ENCODE data around the gene RTN4.

RTN4 gene

DNA sequence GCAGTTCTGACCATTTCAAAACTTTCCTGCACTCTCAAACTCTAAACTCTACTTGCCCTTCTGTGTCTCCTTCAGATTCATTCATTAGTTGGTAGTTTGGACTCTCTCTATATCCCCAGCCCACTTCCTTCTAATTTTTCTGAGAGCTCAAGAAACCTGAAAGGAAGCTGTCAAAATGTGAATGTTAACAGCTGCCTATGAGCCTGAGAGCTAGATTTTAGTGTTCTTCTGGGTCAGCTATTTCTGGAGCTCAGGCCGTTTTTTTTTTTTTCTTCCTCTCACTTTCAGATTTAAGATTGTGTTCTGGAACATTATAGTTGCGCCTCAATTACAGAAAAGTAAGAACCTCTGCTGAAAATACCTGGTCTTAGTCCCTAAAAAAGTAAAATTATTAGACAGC lies 73.1 kb downstream of the RTN4 start:
- in situ Hi-C loops (cut with MboI; ENCODE audit: low sequenced_read_pairs) = no loop called here

DNA sequence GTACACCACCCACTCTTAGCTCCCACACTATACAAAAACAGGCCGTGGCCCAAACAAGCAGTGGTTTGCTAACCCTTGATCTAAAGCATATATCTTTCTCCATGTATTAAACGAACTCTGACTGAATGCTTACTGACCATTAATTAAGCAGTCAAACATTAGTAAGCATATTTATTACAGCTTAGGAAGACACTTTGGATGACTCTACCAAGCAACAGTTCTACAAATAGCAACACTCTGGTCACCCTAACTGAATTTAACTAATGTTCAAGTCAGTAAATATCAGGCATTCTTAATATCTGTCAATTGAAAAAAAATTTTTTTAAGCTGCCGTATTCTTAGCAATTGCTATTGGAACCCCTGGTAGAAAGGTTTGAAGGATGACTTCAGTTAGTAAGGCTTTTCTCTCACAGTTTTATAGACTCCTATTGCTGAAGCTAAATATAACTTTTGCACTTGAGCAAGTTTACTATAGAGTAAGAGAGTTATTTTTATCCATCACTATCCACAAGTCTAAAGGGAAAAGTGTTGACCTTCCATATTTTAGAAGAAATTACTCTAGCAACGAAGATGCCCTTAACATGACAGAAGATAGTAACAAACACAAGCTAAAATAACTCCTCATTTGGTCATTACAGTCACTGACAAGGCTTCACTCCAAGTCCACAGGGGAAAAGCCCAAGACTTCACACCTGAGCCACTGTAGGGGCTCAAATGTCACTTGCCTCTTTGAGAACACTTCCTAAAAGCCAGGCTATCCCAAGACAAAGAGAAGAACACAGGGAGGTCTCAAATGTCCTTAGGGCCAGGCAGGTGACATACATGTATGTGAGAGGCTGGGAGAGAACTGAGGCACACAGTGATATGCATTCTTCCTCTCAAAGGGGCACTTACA lies 74.4 kb downstream of the RTN4 start:
- in situ Hi-C loops (cut with MboI; ENCODE audit: low sequenced_read_pairs) = no loop called here

DNA sequence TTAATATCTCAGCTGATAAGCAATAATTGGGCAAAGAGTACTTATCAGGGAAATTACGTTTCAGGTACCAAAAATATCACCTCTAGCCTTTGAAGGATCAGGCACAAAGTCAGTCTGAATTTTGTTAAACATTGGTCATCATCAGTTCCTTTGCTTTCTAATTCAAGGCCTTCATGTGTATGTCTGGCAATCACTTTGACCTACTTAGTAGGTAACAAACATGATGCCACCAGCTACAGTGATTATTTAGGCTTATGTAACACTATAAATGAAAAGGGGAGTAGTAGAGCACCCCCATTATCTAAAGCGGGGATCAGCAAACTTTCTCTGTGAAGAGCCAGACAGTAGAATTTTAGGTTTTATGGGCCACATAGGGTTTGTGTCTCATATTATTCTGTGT lies 75.1 kb downstream of the RTN4 start:
- in situ Hi-C loops (cut with MboI; ENCODE audit: low sequenced_read_pairs) = no loop called here

DNA sequence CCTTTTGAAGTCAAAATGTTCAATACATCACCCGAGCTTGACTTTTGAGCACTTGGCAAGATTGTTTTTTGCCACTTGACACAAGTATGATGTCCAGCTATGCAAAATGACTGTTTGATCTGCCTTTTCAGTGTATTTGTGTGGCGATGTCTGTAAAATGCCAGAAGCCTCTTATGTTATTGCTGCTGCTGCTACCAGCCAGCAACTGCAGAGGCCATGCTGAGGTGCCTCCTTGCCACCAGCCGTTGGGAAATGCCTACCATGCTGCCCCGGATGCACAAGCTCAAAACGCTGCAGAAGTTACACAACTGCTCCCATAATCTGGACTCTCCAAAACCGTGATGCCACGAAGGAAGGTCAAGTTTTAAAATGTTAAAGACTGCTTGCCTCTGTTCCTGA lies 80.3 kb downstream of the RTN4 start:
- in situ Hi-C loops (cut with MboI; ENCODE audit: low sequenced_read_pairs) = no loop called here

DNA sequence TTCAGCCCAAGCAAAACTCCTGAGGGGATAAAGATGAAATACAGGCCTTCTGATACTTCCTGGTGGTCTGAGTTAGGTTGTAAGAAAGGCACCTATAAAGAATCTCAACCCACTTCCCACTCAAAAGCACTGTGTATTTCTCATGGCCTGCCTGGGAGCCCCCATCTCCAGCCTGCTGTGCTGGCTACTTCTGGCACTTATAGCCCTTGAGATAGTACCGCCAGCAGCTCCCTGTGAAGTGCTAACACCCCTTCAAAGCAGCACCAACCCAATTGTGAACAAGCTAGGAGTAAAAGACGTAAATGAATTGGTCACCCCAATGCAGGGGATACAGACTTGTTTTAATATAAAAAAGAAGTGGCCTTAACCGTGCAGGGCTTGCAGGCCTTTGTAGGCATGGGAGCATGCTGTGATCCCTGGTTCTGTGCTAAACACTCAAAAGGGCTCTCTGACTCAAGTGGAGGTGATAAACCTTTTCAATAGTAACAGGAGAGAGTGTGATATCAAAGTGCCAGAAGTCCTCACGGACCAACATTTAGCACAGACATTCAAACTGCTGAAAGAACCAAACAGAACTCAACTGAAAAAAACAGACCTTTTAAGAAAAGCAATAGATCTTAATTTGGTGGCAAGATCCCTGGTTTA lies 80.8 kb downstream of the RTN4 start:
- in situ Hi-C loops (cut with MboI; ENCODE audit: low sequenced_read_pairs) = no loop called here

DNA sequence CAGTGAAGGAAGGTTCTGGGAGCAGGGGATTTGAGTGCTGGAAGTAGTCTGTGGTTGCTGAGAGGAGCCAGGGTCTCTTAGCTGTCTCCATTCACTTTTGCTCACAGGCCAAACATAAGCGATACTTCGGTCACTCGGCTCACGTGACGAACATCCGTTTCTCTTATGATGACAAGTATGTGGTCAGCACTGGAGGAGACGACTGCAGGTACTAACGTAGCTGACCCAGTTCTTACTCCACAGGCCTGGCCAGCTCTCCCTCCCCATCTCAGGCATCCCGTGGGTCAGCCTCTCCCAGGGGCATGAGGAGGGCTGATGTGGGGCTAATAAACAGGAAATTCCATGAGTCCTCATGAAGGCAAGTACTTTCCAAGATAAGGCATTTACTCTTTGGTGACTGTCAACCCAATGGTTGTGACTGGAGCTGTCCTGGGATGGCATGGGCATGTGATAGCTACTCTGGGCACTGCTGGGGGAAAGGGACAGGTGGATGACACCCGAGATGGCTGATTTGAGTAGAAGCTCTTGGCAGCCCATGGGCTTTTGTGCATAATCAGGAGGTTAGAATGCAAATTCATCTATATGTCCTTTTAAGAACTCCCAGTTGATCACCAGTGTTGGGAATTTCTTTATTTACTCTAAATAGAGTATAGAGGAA lies 81.6 kb downstream of the RTN4 start:
- in situ Hi-C loops (cut with MboI; ENCODE audit: low sequenced_read_pairs) = no loop called here

DNA sequence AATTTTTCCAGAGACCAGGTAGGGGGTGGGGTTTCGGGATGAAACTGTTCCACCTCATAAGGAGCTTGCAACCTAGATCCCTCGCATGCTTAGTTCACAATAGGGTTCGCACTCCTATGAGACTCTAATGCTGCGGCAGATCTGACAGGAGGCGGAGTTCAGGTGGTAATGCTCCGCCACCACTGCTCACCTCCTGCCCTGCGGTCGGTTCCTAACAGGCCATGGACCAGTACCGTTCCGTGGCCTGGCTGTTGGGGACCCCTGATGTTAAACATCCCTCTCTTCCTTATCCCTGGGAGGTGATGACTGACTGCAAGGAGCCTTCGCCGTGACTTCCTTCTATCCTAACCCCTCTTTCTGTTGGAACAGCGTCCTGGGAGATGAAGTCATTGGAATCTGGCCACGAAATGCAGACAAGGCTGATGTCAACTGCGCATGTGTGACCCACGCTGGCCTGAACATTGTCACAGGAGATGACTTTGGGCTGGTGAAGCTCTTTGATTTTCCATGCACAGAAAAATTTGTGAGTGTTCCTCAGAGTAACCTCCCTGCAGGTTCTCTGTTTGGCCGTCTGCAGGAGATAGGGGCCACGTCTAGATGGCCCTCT lies 82.4 kb downstream of the RTN4 start:
- in situ Hi-C loops (cut with MboI; ENCODE audit: low sequenced_read_pairs) = no loop called here

DNA sequence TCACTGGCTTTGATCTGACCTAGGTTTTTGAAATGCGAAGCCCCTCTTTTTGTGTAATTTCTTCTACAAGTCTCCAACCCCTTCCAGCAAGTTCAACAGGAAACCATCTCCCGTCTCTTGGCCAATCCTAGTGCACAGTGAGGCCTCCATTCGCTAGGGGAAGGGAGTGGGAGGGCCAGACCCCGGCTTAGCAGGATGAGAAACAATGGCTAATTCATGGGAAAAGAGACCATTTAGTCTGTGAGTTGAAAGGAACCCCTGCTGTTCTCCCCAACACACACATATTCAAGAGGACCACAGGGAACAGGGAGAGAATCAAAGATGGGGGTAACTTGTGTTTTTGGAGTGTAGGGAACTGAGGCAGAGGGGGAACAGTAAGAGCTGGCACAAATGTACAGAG lies 83.0 kb downstream of the RTN4 start:
- in situ Hi-C loops (cut with MboI; ENCODE audit: low sequenced_read_pairs) = no loop called here

DNA sequence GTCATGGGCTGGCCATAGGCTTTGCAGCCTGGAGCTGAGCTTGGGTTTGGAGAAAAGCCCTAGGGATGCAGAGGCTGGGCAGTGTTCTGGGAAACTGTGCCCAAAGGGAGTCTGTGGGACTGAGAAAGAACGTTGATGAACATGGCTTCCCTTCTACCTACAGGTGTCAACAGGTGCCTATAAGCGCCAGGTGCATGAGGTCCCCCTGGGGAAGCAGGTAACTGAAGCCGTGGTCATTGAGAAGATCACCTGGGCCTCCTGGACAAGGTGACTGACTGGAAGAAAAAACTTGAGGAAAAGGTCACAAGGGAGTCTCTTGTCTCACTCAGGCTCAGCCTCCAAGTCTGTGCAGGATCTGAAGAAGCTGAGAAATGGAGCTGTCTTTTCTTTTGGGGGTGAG lies 83.4 kb downstream of the RTN4 start:
- in situ Hi-C loops (cut with MboI; ENCODE audit: low sequenced_read_pairs) = no loop called here

DNA sequence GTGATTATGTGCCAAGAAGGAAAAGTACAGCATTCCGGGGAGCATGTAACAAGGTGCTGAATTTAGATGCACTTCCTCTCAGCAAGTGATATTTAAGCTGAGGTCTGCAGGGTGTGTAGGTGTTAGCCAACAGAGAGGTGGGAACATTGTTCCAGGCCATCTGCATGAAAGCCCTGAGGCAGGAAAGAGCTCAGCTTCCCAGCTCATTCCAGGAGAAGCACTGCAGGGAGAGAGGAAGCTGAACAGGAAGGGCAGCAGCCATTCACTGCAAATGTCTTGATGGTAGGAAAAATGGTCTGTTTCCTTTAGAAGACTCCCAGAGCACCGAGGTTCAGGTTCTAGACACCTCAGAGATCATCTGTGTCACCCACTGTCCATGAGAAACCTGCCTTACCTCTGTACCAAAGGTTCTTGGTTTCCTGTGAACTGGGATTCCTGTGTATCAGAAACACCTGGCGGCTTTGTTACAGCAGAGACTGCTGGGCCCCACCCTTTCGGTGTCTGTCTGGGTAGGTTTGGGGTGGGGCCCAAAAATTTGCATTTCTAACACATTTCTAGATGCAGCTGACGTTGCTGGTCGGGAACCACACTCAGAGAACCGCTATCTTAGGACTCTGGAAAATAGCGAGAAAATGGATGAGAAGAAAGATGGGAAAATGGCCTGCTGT lies 84.0 kb downstream of the RTN4 start:
- in situ Hi-C loops (cut with MboI; ENCODE audit: low sequenced_read_pairs) = no loop called here

DNA sequence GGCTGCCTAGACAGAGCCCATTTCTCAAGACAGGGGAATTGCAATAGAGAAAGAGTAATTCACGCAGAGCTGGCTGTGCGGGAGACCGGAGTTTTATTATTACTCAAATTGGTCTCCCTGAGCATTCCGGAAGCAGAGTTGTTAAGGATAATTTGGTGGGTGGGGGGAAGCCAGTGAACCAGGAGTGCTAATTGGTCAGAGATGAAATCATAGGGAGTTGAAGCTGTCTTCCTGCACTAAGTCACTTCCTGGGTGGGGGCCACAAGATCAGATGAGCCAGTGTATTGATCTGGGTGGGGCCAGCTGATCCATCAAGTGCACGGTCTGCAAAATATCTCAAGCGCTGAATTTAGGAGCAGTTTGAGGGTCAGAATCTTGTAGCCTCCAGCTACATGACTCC lies 84.8 kb downstream of the RTN4 start:
- in situ Hi-C loops (cut with MboI; ENCODE audit: low sequenced_read_pairs) = no loop called here

DNA sequence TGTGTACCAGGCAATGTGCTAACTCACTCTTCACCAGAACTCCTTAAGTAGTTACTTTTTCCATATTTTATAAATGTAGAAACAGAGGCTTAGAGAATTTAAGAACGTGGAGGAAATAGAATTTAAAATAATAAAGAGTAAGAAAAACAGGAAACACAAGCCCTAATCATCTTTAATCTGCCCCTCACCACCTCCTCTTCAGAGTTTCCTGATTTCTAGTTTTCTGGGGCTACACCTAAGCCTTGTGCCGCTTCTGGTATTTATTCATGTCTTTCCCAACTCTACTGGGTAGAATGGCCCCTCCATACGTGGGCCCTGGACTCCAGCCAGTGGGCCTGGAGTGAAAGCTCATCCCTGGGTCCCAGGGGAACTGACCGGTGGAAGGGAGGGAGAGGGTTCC lies 85.4 kb downstream of the RTN4 start:
- in situ Hi-C loops (cut with MboI; ENCODE audit: low sequenced_read_pairs) = no loop called here

DNA sequence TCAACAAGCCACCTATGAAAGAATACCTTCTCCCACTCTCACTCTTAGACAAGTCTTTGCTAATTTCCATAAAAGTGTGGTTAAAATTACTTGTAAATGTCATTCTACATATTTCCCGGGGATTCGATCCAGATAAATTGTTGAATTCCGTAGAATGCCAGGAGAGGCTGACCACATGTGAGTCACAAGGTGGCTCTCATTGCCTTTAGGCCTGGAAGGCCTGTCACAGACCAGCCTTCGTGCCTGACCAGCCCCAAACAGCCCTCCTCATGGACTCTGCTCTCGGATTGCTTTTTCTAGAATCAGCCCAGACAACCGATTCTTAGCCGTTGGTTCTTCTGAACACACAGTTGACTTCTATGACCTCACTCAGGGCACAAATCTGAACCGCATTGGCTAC lies 86.0 kb downstream of the RTN4 start:
- in situ Hi-C loops (cut with MboI; ENCODE audit: low sequenced_read_pairs) = no loop called here

DNA sequence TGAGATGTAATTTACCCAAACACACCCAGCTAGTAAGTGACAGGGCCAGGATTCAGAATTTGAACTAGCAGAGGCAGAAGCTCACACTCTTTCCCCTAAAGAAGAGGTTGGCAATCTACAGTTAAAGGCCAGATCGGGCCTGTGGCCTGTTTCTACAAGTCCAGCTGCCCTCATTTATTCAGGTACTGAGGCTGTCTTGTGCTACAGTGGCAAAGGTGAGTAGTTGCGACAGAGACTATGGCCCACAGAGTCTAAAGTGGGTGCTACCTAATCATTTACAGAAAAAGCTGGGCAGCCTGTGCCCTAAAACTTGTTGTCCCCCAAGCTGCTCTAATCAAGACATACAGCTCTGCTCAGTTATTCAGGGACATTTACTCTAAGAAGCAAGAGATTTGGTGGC lies 86.8 kb downstream of the RTN4 start:
- in situ Hi-C loops (cut with MboI; ENCODE audit: low sequenced_read_pairs) = no loop called here

DNA sequence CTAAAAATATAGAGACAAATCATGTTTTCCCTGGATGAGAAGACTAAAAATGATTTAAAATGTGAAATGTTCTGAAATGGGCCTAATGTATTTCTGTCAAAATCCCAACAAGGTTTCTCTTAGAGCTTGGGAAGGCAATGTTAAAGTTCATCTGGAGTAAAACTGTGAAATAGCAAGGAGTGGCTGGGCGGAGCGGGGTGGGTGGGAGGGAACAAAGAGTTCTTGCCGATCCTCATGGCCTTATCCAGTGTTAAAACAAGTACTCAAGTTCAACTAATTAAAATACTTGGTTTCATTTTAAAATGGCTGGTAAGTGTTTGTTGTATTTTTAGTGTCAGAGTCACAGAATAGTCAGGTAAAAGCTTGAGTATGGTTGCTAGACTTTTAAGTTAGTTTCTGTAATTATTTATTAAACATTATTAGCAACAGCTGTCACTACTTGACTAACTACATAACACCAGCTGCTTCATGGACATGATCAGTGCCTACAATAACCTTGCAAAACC lies 87.3 kb downstream of the RTN4 start:
- in situ Hi-C loops (cut with MboI; ENCODE audit: low sequenced_read_pairs) = no loop called here

DNA sequence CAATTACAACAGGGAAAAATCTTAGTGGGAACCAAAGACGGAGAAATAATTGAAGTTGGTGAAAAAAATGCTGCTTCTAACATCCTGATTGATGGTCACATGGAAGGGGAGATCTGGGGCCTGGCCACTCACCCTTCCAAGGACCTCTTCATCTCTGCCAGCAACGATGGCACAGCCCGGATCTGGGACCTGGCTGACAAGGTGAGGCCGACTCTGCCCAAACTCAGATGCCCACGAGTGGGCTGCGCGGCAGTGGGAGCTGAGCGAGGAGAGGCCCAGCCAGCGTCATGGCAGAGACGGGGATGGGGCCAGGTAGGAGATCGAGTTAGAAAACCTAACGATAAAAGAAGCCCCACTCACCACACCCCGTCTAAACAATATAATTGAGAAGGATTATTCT lies 87.7 kb downstream of the RTN4 start:
- in situ Hi-C loops (cut with MboI; ENCODE audit: low sequenced_read_pairs) = no loop called here

DNA sequence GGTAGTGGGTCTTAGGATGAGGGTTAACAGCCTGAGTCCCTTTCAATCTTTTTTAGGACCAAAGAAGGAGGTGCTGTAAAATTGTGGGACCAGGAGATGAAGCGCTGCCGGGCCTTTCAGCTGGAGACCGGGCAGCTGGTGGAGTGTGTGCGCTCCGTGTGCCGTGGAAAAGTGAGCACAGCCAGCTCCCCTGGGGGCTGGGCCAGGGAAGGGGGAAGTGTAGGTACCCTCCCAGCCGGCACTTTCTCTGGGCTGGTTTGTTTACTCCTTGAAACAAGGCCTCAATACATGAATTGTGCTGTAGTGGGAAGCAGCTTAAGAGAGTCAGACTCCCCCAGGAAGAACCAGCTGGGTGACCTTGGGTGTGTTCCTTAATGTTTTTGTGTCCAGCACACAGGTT lies 90.1 kb downstream of the RTN4 start:
- in situ Hi-C loops (cut with MboI; ENCODE audit: low sequenced_read_pairs) = no loop called here

DNA sequence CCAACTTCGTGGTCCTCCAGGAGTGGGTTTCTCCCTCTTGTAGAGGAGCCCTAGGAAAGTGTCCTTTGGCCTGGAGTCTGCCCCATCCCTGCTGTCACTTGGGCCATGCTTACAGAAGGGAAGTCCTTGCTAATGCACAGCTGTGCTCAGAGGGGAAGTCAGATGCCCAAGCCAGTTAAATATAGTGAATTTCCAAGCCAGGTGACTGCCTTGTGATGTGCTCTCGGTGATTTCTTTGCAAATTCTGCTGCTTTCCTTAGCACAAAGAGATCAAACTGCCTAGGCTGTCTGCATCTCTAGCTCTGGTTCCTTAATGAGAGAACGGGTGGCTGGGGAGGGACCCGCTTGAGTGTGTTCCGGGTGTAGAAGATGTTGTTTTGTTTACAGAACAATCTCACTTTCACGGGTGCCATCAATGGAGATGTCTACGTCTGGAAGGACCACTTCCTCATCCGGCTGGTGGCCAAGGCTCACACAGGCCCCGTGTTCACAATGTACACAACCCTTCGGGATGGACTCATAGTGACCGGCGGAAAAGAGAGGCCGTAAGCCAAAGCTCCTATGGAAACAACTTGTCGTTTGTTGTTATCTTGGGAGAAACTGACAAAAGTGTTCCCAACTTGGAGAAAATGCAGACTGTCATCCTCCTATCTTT lies 91.4 kb downstream of the RTN4 start:
- in situ Hi-C loops (cut with MboI; ENCODE audit: low sequenced_read_pairs) = no loop called here

DNA sequence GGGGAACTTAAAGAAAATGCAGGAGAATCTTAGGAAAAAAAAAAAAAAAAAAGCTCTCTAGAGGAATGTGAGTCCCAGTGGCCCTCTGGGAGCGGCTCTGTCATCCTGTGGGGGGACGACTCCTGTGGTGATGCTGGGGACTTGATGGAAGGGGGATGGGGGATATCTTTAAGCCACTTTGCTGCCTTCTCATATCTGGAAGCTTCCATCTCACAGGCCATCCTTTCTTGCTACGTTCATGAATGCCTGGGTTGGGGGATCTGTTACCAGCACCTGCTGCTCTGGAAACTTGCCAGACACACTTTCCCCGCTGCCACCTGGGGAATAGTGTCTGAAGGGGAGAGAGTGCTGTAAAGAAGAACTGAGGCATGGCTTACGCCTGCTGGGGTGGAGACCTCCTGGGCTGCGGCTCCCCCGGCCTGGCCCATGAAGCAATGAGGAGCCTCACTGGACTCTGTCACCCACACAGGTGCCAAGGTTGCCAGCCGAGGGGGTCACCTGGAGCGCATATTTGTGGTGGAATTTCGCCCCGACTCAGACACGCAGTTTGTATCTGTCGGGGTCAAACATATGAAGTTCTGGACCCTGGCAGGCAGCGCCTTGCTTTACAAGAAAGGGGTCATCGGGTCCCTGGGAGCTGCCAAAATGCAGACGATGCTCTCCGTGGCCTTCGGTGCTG lies 92.8 kb downstream of the RTN4 start:
- in situ Hi-C loops (cut with MboI; ENCODE audit: low sequenced_read_pairs) = no loop called here

DNA sequence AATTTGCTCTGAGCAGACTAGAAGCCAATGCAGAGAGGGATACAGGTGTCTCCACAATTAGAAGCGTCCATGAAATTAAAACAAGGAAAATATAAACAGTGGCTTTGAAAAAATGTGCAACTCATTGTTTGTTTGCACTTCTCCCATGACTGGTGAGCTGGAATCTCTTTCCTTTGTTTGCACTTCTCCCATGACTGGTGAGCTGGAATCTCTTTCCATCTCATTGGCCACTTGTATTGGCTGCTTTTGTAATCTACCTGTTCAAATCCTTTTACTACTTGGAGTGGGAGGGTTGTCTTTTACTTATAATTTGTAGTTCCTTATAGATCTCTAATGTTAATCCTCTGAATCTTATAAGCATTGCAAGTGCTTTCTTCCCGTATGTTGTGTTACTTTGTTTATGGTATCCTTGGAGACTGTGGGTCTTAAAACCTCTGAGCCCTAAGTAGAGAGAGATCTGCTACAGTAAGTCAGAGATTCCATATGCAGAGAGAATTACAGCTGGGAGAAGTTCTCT lies 94.1 kb downstream of the RTN4 start:
- in situ Hi-C loops (cut with MboI; ENCODE audit: low sequenced_read_pairs) = no loop called here

Data from HL-60/S4 treated with phorbol 12-myristate 13-acetate at 8.2 ng/mL for 4 days and 3 days (cell line).